Suprapubic skin (tissue), 4 donors: ENCODE results near the gene VWF. TPM values are rescaled to one million over a fixed set of nuclear protein-coding genes. Genes with fewer than 3 reads are reported as not detected.

Experiments
- DNase-seq, 2 donors: peaks; one replicate each; pipeline ENCODE4 v3.0.0-alpha.2; 2019; ENCODE audit warnings: low spot score in 2 of 2
- H3K27ac ChIP-seq: fragments of 200-600 bp; sonication (generic); one replicate; pipeline ENCODE4 v1.5.1; 2019
- H3K27me3 ChIP-seq: fragments of 200-600 bp; sonication (generic); one replicate; pipeline ENCODE4 v1.5.1; 2019
- H3K36me3 ChIP-seq: fragments of 200-600 bp; sonication (generic); one replicate; pipeline ENCODE4 v1.5.1; 2019
- H3K4me1 ChIP-seq: fragments of 200-600 bp; sonication (generic); one replicate; pipeline ENCODE4 v1.5.1; 2019
- H3K4me3 ChIP-seq: fragments of 200-600 bp; sonication (generic); one replicate; pipeline ENCODE4 v1.5.1; 2019; ENCODE audit warnings: mild to moderate bottlenecking
- H3K9me3 ChIP-seq: fragments of 200-600 bp; sonication (generic); one replicate; pipeline ENCODE4 v1.5.1; 2019
- CTCF ChIP-seq, 2 donors: fragments of 200-600 bp in 1 of 2; fragments of 450-650 bp in 1 of 2; sonication (generic) in 1 of 2; IDR thresholded peaks; one replicate each; pipeline ENCODE4 v1.5.1; 2016 to 2019; ENCODE audit warnings: antibody characterized with exemption in 2 of 2, mild to moderate bottlenecking in 1 of 2, moderate library complexity in 1 of 2
- EP300 ChIP-seq: sonication (generic); formaldehyde crosslinking; IDR thresholded peaks from one replicate; pipeline ENCODE4 v1.6.1; 2017; ENCODE audit warnings: antibody characterized with exemption
- POLR2A ChIP-seq, 2 donors: fragments of 450-650 bp; IDR thresholded peaks; one replicate each; pipeline ENCODE4 v1.6.1; 2017; ENCODE audit warnings: antibody characterized with exemption in 2 of 2, mild to moderate bottlenecking in 2 of 2, moderate library complexity in 2 of 2
- POLR2AphosphoS5 ChIP-seq, 3 donors: sonication (generic); formaldehyde crosslinking; IDR thresholded peaks; one replicate each; pipeline ENCODE4 v1.6.1; 2017; ENCODE audit warnings: antibody characterized with exemption in 3 of 3
- WGBS: methylation state at CpG from one replicate; pipeline ENCODE4 v1.1.5; 2018; 5-methylcytosine and 5-hydroxymethylcytosine counted together
- total RNA-seq, 4 donors: library from RNA; depleted of rRNA; stranded (reverse); fragments of >200 nt; gene quantifications; one replicate each; pipeline ENCODE4 v1.1.0, GENCODE V29; 2016

Gene VWF
- total RNA-seq, 4 donors from 2014 or later, result 35.5 to 91.7 (median 61.7) TPM

GRCh38 chr12:6046511-6047180, 77.8 kb downstream of the VWF start:
- no peaks in the 10 kb centered on the region for H3K27me3 ChIP-seq
- no peak overlapping the region for H3K4me3 ChIP-seq
- DNase-seq, result no peak
- no peaks in the 10 kb centered on the region for H3K9me3 ChIP-seq
- H3K36me3 ChIP-seq, result no peaks in the 10 kb centered on the region
- TF ChIP-seq EP300 (no peak), CTCF (IDR thresholded peaks at IDR 0.05) (no peak), POLR2AphosphoS5 (IDR thresholded peaks at IDR 0.05) (no peak), POLR2A (IDR thresholded peaks at IDR 0.05) (no peak)
- H3K27ac ChIP-seq, result no peak overlapping the region
- 93% methylated on average over 17 of the region's 17 CpGs for WGBS
- H3K4me1 ChIP-seq, result peaks cover 2% of the 10 kb centered on the region

- no peak for TF ChIP-seq POLR2A (IDR thresholded peaks at IDR 0.05)
- TF ChIP-seq POLR2AphosphoS5 (IDR thresholded peaks at IDR 0.05), result no peak
- TF ChIP-seq CTCF (IDR thresholded peaks at IDR 0.05), result no peak
- no peak for TF ChIP-seq EP300
- 86% methylated on average over 6 of the region's 6 CpGs for WGBS
- H3K4me3 ChIP-seq, result no peak overlapping the region
These were observed 79.0 kb downstream of the VWF start for GRCh38 chr12:6045438-6045837.

GRCh38 chr12:6044082-6044481, 80.4 kb downstream of the VWF start:
- Histone ChIP-seq H3K27me3 (no peaks in the 10 kb centered on the region), H3K36me3 (no peaks in the 10 kb centered on the region), H3K27ac (no peak overlapping the region), H3K4me1 (peaks cover 2% of the 10 kb centered on the region), H3K4me3 (no peak overlapping the region), H3K9me3 (no peaks in the 10 kb centered on the region)
- TF ChIP-seq POLR2AphosphoS5 (IDR thresholded peaks at IDR 0.05) (no peak), POLR2A (IDR thresholded peaks at IDR 0.05) (no peak), EP300 (no peak), CTCF (IDR thresholded peaks at IDR 0.05) (no peak)
- 54% methylated on average over 7 of the region's 8 CpGs for WGBS
- DNase-seq, result no peak

More at GRCh38 chr12:6045438-6045837, 79.0 kb downstream of the VWF start:
- H3K36me3 ChIP-seq, result no peaks in the 10 kb centered on the region
- no peak overlapping the region for H3K27ac ChIP-seq
- H3K27me3 ChIP-seq, result no peaks in the 10 kb centered on the region
- no peaks in the 10 kb centered on the region for H3K9me3 ChIP-seq
- no peak for DNase-seq
- peaks cover 2% of the 10 kb centered on the region for H3K4me1 ChIP-seq

- Histone ChIP-seq H3K36me3 (no peaks in the 10 kb centered on the region), H3K27me3 (no peaks in the 10 kb centered on the region), H3K9me3 (no peaks in the 10 kb centered on the region), H3K4me3 (no peak overlapping the region), H3K4me1 (no peaks in the 10 kb centered on the region), H3K27ac (no peak overlapping the region)
- no peak for DNase-seq
- no peak for TF ChIP-seq POLR2A (IDR thresholded peaks at IDR 0.05)
- TF ChIP-seq EP300, result no peak
- no peak for TF ChIP-seq POLR2AphosphoS5 (IDR thresholded peaks at IDR 0.05)
- TF ChIP-seq CTCF (IDR thresholded peaks at IDR 0.05), result no peak
- WGBS, result 93% methylated on average over 16 of the region's 16 CpGs
These were observed 82.0 kb downstream of the VWF start for GRCh38 chr12:6042446-6042845.

GRCh38 chr12:6041891-6042290, 82.6 kb downstream of the VWF start:
- no peaks in the 10 kb centered on the region for H3K4me1 ChIP-seq
- no peaks in the 10 kb centered on the region for H3K27me3 ChIP-seq
- WGBS, result 79% methylated on average over 7 of the region's 7 CpGs
- TF ChIP-seq POLR2A (IDR thresholded peaks at IDR 0.05) (no peak), EP300 (no peak), CTCF (IDR thresholded peaks at IDR 0.05) (no peak), POLR2AphosphoS5 (IDR thresholded peaks at IDR 0.05) (no peak)
- no peaks in the 10 kb centered on the region for H3K36me3 ChIP-seq
- no peak overlapping the region for H3K27ac ChIP-seq
- no peak overlapping the region for H3K4me3 ChIP-seq
- no peaks in the 10 kb centered on the region for H3K9me3 ChIP-seq
- no peak for DNase-seq
